ENCODE data around the gene MOXD1.
"Not testable (repeated sequence)": the region's sequence is repeated elsewhere in the genome, so short reads cannot be mapped to it uniquely, and the experiment has no call there.

MOXD1 gene

DNA sequence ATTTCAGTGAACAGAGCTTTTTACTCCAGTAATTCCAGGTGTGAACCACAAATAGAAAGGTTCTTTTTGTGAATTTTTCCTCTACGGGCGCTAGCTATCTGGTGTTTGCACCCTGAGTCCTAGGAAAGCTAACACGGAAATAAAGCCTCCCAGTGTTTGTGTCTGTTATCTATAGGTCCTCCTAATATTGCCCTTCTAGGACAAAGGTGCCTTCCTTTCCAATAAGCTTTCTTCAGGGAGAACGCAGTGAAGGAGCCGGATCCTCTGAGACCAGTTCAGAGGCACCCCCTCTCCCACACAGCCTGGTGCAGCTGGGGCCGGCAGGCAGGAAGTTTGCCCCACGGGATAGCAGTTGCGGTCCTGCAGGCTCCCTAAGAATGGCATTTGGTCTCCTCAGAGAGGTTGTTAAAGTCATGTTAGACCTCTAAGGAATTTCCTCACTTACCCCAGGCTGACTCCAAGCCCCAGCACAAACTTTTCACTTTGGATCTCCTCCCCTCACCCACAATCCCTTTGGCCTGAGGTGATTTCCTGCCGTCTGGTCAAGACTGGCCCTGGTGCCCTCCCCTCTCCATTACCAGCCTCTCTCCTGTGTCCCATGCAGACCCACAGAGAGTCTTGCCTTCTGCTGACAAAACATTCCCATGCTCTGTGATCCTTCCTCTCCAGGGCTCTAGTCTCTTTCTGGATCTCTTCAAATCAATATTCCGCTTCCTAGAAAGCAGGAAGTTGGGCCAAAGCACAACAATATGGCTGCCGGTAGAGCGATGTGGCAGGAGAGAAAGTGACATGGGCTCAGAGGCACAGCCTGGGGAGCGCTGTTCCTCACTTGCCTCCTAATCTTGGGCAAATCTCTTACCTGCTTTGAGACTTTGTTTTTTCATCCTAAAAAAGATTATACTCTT lies 126.0 kb downstream of the MOXD1 start:
- no peak for DNase-seq

DNA sequence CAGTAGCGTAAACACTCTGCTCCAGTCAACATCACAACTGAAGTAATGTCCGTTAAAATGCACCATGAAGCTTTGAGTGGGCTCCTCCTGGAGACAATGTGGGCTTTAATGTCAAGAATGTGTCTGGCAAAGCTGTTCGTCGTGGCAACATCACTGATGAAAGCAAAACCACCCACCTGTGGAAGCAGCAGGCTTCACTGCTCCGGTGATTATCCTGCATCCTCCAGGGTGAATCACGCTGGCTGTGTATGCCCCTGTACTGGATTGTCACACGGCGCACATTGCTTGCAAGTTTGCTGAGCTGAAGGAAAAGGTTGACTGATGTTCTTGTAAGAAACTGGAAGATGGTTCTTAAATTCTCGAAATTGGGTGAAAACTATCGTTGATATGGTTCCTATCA lies 128.5 kb downstream of the MOXD1 start:
- no peak for DNase-seq

DNA sequence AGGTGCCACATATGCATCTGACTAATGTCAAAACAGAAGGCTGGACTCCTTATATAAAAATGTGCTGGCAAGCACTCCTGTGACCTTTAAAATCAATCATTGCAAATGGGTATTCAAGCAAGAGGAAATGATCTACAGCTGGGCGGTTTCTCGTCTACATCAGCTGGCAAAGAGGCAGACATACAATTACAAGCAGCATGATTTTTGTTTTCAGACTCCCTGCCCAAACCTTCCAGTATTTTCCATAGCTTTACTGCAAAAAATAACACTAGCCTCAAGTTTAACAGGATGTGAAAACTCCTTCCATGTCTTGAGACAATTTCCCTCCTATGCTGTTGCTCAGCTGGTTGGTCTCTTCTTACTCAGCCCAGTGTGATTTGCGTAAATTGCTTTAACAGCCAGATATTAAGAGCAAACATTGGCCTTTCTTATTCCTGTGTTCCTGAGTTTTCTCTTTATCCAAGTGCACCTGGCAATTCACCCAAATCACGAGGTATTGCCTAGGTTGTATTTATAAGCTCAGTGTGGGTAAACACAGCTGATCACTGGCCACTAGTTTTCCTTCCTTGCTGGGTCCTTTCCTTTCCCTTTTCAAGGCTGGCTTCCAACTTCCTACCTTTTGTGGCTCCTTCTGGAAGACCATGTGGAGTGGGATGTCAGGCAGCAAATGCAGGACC lies 130.4 kb downstream of the MOXD1 start:
- no peak for DNase-seq

DNA sequence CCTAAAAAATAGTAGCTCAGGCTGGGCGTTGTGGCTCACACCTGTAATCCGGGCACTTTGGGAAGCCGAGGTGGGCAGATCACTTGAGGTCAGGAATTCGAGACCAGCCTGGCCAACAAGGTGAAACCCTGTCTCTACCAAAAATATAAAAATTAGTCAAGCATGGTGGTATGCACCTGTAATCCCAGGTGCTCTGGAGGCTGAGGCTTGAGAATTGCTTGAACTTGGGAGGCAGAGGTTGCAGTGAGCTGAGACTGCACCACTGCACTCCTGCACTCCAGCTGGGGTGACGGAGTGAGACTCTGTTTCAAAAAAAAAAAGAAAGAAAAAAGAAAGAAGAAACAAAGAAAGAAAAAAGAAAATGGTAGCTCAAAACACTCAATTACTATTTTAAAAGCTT lies 132.6 kb downstream of the MOXD1 start:
- DNase-seq: not testable (repeated sequence)

DNA sequence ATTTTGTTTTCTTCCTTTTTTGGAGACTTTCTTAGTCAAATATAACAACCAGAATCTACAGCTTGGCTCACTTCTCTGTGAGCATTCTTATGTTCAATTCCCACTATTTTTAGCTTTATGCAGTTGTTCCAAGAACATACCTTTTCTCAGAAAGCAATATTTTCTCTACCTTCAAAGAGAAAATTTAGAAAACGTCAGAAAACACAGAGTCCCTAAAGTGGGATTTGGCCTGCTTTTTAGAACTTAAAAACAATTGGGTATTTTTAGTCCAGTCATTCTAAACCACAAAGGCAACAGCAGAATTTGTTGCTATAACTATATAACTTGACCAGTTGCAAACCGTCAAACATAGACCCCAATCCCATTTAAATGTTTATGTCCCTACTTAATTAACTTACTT lies 133.1 kb downstream of the MOXD1 start:
- no peak for DNase-seq

DNA sequence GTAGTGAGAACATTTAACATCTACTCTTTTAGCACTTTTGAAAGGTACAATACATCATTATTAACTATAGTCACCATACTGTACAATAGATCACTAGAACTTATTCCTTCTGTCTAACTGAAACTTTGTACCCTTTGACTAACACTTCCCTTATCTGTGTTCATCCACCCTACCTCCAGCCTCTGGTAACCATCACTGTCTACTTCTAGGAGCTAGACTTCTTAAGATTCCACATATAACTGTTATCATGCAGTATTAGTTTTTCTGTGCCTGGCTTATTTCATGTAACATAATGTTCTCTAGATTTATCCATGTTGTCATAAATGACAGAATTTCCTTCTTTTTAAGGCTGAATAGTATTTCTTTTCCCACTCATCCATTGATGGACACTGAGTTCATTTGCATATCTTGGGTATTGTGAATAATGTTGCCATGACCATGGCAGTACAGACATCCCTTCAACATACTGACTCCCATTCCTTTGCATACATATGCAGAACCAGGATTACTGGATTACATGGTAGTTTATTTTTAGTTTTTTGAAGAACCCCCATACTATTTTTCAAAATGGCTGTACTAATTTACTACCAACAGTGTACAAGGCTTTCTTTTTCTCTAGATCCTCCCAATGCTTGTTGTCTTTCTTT lies 135.7 kb downstream of the MOXD1 start:
- no peak for DNase-seq

DNA sequence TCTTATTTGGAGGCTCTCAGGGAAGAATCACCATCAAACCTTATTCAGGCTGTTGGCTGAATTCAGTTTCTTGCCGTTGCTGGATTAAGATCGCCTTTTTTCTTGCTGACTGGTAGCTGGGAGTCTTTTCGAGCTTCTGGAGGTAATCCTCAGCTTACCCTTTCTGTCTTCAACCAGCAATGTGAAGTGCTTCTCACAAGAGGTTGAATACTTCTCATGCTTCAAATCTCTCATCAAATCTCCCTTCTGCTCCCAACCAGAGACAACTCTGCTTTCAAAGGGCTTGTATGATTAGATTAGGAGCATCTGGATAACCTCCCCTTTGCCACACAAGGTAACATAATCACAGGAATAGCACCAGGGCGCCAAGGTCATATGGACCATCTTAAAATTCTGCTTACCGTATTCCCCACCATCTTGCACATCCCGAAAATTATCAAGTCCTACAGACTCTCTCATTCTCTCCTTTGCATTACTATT lies 137.2 kb downstream of the MOXD1 start:
- no peak for DNase-seq

DNA sequence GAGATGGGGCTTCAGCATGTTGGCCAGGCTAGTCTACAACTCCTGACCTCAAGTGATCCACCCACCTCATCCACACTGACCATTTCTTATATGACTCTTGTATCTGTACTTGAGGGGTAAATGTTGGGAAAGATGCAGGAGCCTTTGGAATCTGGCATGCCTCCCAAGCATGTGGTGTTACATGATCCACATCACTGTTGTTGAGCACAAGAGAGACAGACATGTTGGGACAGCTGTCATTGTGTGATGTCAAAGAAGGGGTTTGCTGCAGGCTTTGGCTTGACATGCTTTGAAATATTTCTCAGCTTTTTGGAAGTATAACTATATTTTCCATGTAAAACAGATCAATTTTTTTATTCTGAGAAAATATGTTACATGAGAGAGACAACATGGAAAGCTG lies 139.9 kb downstream of the MOXD1 start:
- no peak for DNase-seq

DNA sequence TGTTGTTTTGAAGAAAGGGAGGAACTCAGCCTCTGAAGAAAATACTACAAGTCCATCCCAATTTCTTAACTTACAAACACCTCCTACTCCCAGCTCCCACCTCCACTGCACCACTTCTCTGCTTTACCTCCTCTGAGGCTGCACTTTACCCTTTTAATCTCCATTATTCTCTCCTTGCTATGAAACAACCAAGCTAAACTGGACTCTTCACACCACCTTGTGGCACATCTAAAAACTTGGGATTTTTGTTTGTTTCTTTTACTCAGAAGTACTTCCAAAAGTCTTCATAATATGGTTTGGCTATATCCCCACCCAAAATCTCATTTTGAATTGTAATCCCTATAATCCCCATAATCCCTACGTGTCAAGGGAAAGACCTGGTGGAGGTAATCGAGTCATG lies 142.2 kb downstream of the MOXD1 start:
- DNase-seq: no peak

DNA sequence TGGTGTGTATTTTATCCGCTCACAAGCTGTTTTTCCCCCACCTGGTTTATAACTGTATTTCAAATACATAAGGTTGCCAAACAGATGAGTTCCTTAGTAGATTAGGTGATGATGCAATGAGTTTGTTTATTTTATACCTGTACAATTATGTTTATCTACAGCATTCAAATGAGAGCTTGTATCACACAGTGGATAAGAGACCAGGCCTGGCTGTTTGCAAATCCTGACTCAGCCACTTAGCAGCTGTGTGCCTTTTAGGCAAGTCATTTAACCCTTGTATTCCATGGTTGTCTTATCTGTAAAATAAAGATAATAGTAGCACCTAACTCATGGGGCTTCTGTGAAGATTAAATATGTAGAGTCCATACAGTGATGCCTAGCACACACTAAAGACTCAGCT lies 143.7 kb downstream of the MOXD1 start:
- DNase-seq: no peak

DNA sequence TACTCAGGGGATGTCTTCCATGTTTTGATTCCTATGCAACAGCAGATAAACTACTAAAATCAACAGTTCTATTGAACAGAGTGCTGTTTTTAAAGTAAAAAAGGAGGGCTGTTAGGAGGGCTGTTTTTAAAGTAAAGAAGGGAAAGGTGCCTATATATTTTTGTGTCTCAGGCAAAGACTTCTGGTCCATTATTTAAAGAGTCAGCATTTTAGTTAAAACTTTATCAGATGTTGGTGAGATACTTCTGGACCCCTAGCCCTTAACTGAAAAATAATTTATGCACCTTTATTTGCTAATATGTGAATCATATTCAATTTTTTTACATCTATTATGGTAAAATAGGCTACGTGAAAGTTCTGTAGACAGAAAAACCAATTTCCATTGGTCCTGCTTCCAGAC lies 144.8 kb downstream of the MOXD1 start:
- no peak for DNase-seq

DNA sequence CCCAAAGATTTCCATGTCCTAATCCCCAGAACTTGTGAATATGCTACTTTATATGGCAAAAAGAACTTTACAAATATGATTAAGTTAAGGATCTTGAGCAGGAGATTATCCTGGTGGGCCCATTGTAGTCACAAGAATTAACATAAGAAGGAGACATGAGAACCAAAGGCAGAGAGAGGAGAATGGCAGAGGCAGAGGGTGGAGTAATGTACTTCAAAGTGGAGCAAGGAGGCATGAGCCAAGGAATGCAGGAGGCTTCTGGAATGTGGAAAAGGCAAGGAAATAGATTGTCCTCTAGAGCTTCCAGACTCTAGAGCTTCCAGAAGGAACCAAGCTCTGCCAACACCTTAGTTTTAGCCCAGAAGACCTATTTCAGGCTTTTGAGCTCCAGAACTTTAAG lies 147.4 kb downstream of the MOXD1 start:
- no peak for DNase-seq

DNA sequence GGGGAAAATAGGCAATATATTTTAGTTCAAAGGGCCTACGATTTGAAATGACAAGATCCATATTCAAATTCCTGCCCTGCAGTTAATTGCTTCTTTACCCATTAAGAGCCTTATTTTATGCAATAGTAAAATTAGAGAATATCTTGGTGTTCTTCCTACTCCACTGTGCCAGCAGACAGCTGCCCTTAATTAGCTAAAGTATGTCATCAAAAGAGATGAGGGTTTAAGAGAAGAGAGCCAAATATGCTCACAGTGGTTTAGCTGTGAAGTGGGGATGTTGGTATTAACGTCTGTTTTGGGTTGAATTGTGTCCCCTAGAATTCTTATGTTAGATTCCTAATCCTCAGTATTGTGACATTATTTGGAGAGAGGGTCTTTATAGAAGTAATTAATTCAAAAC lies 148.1 kb downstream of the MOXD1 start:
- DNase-seq: no peak

DNA sequence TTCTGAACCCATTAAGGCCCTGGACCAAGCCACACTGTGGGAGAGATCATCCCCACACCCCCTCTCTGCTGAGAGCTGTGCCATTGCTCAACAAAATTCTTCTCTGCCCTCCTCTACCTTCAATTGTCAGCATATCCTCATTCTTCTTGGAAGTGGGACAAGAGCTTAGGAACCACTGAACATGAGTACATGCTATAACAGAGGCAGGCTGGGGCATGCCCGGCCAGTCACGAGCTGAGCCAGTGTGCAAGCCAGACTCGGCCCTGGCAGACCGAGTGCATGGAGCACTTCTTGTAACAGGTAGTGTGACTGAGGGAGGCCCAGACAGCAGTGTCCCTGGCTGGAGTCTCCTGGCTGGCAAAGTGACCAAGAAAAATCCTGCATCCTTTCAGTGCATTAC lies 149.2 kb downstream of the MOXD1 start:
- DNase-seq: no peak

DNA sequence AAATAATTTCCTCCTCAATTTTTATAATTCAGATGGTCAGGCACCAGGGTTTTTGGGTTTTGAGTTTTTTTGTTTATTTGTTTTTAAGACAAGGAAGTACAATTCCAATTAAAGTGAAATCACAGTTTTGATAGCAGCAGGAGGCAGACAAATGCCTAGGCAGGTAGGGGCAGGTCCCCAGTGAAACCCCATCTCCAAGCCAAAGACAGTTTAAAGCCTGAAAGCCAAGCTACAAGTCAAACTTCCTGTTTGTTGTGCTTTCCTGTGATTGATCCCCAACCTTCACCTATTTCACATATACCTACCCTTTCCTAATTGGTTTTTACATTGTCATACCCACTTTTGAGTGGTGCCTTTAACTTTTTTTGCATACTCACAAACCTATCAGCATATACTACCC lies 149.6 kb downstream of the MOXD1 start:
- no peak for DNase-seq

DNA sequence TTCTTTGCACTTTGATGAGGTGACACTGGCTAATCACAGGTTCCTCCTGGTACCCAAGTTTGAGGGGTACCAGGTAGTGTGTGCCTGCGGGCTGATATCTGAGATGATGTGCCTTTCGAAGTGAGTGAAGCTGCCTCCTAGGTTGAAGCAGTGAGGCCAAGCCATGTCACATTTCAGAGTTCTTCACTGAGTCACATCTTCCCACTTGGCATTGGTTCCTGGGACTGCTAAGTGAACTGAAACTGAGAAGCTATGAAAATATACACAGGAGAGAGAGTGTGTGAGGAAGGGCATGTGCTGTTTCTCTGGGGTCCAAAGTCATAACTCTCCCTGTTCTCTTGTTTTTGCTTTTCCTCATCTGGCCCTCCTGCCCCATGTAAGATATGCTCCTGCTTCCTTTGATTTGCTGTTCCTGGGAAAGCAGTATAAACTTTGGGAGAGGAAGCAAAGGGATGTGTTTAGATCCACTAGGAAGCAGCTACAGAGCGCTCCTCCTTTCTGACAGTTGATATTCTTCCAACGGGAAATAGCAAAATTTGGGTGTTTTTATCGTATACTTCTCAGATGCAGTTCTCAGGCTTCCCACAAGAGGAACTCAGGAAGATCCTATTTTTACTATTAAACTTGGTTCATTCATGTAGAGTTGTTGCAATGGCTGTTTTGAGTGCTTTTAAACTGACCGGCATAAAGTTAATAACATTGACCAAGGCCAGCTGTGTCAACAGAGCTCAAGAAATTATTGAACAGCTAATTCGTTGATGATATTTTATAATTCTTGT lies 153.7 kb downstream of the MOXD1 start:
- no peak for DNase-seq

DNA sequence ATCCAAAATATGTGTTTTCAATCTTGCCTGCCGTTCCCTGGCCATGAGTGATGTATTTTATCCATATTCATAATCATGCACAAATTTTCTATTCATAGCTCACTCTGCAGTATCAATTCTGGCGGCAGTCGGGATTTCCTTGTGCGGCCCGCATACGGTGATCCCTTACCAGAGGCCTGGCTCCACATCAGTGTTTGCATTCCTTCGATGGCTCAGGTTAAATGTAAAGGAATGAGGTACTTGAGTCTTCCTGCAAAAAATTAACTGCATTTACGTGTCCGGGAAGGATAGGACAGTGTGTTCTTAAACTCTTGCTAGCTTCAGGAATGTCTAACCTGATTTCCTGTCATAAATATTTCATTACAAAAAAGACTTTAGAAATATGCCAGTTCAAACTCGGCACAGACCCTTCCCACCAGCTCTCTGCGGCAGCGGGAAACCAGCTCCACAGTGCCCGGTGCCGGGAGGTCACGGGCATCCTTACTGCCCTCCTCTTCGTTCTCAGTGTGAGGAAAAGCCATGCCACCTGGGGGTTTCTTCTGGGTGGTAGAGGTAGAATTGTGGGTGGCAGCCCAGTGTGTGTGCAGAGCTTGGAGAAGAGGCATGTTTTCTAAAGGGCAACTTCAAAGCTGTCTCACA lies 154.5 kb downstream of the MOXD1 start:
- no peak for DNase-seq

DNA sequence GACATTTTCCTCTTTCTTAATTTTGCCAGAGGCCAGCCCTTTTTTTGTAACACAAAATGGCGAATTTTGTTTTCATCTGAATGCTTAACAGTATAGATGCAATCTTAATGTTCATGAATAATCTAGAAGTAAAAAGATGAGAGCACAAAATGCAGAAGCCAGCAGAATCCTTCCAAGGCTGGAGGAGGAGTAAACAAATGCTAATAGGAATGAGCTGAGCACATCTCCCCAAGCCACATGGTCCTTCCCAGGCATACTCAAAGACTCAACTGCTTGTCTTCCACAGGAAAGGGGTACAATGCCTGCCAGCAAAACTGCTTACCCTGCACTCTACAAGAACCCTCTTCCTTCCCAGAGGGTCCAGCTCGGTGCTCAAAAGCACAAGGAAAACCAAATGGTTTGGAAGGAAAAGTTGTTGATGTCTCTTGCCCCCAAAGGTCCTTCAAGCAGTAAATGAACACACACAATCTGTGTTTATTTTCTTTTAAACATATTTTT lies 155.1 kb downstream of the MOXD1 start:
- no peak for DNase-seq
